ENCODE data around the gene ADAM12.

DNA sequence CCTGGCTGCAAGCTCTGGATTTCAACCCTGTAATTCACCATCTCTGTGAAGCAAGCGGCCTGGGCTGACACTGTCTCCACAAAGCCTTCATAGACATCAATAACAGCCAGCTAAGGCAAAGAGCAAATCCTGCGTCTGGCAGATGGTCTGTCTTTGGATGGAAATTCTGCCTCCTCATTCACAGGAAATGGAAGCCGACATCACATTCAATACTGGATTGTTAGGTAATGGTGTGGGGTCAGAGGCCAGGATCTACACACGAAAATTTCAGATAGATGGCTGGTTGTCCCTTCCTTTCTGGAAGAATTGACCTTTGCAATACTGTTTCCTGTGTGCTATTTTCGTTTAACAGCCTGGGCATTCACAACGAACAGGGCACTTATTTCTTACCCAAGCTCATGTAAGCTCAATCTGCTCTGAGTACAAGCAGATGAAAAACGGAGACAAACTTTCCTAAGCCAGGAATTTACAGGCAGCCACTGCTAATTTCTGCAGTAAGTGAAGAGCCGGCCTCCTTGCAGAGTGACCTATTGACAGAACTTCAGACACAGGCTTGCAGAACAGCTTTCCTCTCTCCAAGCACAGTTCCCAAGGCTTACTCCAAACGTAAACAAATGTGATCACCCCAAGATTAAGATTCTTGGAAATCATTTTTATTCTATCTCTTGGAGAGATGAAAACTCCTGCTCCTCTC is 3.1 kb upstream of the ADAM12 start:
- no peak for TF ChIP-seq FOXA1 (IDR thresholded peaks at IDR 0.05)
- TF ChIP-seq, protein P1, sequence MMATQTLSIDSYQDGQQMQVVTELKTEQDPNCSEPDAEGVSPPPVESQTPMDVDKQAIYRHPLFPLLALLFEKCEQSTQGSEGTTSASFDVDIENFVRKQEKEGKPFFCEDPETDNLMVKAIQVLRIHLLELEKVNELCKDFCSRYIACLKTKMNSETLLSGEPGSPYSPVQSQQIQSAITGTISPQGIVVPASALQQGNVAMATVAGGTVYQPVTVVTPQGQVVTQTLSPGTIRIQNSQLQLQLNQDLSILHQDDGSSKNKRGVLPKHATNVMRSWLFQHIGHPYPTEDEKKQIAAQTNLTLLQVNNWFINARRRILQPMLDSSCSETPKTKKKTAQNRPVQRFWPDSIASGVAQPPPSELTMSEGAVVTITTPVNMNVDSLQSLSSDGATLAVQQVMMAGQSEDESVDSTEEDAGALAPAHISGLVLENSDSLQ (IDR thresholded peaks at IDR 0.05): no peak
